WTC11 (cell line): ENCODE data around the gene DTD1. TPM values are rescaled to one million over a fixed set of nuclear protein-coding genes. Genes with fewer than 3 reads are reported as not detected.

Experiments
- ATAC-seq: fragments of 200-7000 bp; cut with Tn5 transposase; 2 replicates; pipeline ENCODE4 v1.10.0; 2021; ENCODE audit warnings: mild to moderate bottlenecking, moderate library complexity
- CTCF ChIA-PET: fragments of 300-600 bp; sonication (Branson Sonifier 250); formaldehyde crosslinking; loops from one replicate; lab custom pipeline; 2021; ENCODE audit warnings: antibody characterized with exemption; lab: Charles Lee
- POLR2A ChIA-PET: fragments of 350-600 bp; sonication (Branson Sonifier 250); formaldehyde crosslinking; loops from one replicate; lab custom pipeline; 2021; ENCODE audit warnings: antibody characterized with exemption; lab: Charles Lee
- DNase-seq: peaks from one replicate; pipeline ENCODE4 v3.0.0; 2021; ENCODE audit warnings: low spot score
- H3K27ac Mint-ChIP-seq: 2 replicates; pipeline ENCODE4 v1.8.0; 2021; ENCODE audit warnings: mixed read lengths
- H3K27me3 Mint-ChIP-seq: 2 replicates; pipeline ENCODE4 v1.8.0; 2021; ENCODE audit warnings: low read depth, mild to moderate bottlenecking, moderate library complexity, mixed read lengths
- H3K36me3 Mint-ChIP-seq: 2 replicates; pipeline ENCODE4 v1.8.0; 2021; ENCODE audit warnings: mixed read lengths
- H3K4me1 Mint-ChIP-seq: 2 replicates; pipeline ENCODE4 v1.8.0; 2022; ENCODE audit warnings: mixed read lengths
- H3K4me3 Mint-ChIP-seq: 2 replicates; pipeline ENCODE4 v1.8.0; 2021; ENCODE audit warnings: mild to moderate bottlenecking, moderate library complexity, mixed read lengths
- H3K9me3 Mint-ChIP-seq: 2 replicates; pipeline ENCODE4 v1.8.0; 2021; ENCODE audit warnings: mixed read lengths
- ELF4 ChIP-seq: sonication (generic); formaldehyde crosslinking; IDR thresholded peaks from 2 replicates; pipeline ENCODE4 v1.8.1; 2022; ENCODE audit warnings: low read depth, mild to moderate bottlenecking, moderate library complexity, missing genetic modification reagents
- GRHL2 ChIP-seq: fragments of 250-450 bp; sonication (Bioruptor Pico); IDR thresholded peaks from 2 replicates; pipeline ENCODE4 v1.8.0; 2022; ENCODE audit warnings: mild to moderate bottlenecking, moderate library complexity; ENCODE audit not compliant: insufficient replicate concordance, severe bottlenecking
- GTF2I ChIP-seq: fragments of 250-450 bp; sonication (Bioruptor Pico); conservative IDR thresholded peaks from 2 replicates; pipeline ENCODE4 v1.4.0; 2021; ENCODE audit warnings: mild to moderate bottlenecking
- IRF2 ChIP-seq: sonication (generic); formaldehyde crosslinking; IDR thresholded peaks from 2 replicates; pipeline ENCODE4 v1.8.0; 2022; ENCODE audit warnings: low read depth, missing genetic modification reagents, borderline replicate concordance
- MYBL2 ChIP-seq: sonication (generic); formaldehyde crosslinking; IDR thresholded peaks from 2 replicates; pipeline ENCODE4 v1.8.1; 2023; ENCODE audit warnings: mild to moderate bottlenecking, moderate library complexity, missing genetic modification reagents
- NFYB ChIP-seq: sonication (generic); formaldehyde crosslinking; conservative IDR thresholded peaks from 2 replicates; pipeline ENCODE4 v1.8.0; 2022; ENCODE audit warnings: low read depth, missing genetic modification reagents
- NR1H2 ChIP-seq: sonication (generic); formaldehyde crosslinking; IDR thresholded peaks from 2 replicates; pipeline ENCODE4 v1.9.0; 2021; ENCODE audit warnings: mild to moderate bottlenecking, moderate library complexity, missing genetic modification reagents
- NR3C1 ChIP-seq: sonication (generic); formaldehyde crosslinking; conservative IDR thresholded peaks from 2 replicates; pipeline ENCODE4 v1.8.1; 2023; ENCODE audit warnings: low read depth, mild to moderate bottlenecking, missing genetic modification reagents
- SMAD4 ChIP-seq: sonication (generic); formaldehyde crosslinking; IDR thresholded peaks from 2 replicates; pipeline ENCODE4 v1.8.0; 2022; ENCODE audit warnings: mild to moderate bottlenecking, missing genetic modification reagents
- ZNF121 ChIP-seq: sonication (generic); formaldehyde crosslinking; IDR thresholded peaks from 2 replicates; pipeline ENCODE4 v1.8.0; 2023; ENCODE audit warnings: missing genetic modification reagents
- ZNF396 ChIP-seq: fragments of 250-450 bp; sonication (Bioruptor Pico); IDR thresholded peaks from 2 replicates; pipeline ENCODE4 v1.8.0; 2021; ENCODE audit warnings: mild to moderate bottlenecking, moderate library complexity, borderline replicate concordance
- ZNF423 ChIP-seq: fragments of 250-450 bp; sonication (Bioruptor Pico); IDR thresholded peaks from 2 replicates; pipeline ENCODE4 v2.1.2; 2022; ENCODE audit warnings: mild to moderate bottlenecking, moderate library complexity
- total RNA-seq: library from RNA; stranded (reverse); gene quantifications from 3 replicates; pipeline ENCODE4 v1.2.3, GENCODE V29; 2021
- TF ChIP-seq, protein P1 (sequence below): sonication (generic); formaldehyde crosslinking; IDR thresholded peaks from 2 replicates; pipeline ENCODE4 v1.8.0; 2023; ENCODE audit warnings: mild to moderate bottlenecking, missing genetic modification reagents
- TF ChIP-seq, protein P2 (sequence below): sonication (generic); formaldehyde crosslinking; IDR thresholded peaks from 2 replicates; pipeline ENCODE4 v1.8.1; 2023; ENCODE audit warnings: mild to moderate bottlenecking, missing genetic modification reagents, borderline replicate concordance
- TF ChIP-seq, protein P3 (sequence below): fragments of 250-450 bp; sonication (Bioruptor Pico); IDR thresholded peaks from 2 replicates; pipeline ENCODE4 v1.9.0; 2021; ENCODE audit warnings: moderate library complexity, mild to moderate bottlenecking, inconsistent platforms, borderline replicate concordance
- TF ChIP-seq, protein P4 (sequence below): sonication (generic); formaldehyde crosslinking; conservative IDR thresholded peaks from 2 replicates; pipeline ENCODE4 v1.8.1; 2023; ENCODE audit warnings: mild to moderate bottlenecking, low read depth, missing genetic modification reagents, moderate library complexity
- TF ChIP-seq, protein P5 (sequence below): fragments of 200-600 bp; IDR thresholded peaks from 2 replicates; pipeline ENCODE4 v1.8.0; 2022; ENCODE audit warnings: antibody characterized with exemption

Gene DTD1
- total RNA-seq, 1 experiment from 2014 or later, result 71.1 TPM

DNA sequence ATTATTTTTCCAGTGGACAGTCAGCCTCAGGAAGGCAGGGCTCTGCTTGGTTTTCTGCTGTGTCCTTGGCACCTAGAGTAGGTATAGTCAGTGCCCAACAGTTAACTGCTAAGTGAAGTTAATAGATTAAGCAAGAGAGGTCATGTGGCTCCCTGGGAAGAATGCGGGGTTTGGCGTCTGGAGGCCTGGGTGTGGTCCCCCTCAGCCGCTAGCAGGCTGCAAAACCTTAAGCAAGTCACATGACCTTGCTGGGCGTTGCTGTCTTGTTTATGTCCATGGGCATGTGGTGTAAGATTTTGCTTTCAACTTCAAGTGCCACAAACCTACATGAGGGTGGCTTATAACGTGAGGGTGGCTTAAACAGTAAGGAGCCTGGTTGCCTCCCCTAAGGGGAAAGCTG lies 150.2 kb downstream of the DTD1 start (continued):
- TF ChIP-seq, protein P1, sequence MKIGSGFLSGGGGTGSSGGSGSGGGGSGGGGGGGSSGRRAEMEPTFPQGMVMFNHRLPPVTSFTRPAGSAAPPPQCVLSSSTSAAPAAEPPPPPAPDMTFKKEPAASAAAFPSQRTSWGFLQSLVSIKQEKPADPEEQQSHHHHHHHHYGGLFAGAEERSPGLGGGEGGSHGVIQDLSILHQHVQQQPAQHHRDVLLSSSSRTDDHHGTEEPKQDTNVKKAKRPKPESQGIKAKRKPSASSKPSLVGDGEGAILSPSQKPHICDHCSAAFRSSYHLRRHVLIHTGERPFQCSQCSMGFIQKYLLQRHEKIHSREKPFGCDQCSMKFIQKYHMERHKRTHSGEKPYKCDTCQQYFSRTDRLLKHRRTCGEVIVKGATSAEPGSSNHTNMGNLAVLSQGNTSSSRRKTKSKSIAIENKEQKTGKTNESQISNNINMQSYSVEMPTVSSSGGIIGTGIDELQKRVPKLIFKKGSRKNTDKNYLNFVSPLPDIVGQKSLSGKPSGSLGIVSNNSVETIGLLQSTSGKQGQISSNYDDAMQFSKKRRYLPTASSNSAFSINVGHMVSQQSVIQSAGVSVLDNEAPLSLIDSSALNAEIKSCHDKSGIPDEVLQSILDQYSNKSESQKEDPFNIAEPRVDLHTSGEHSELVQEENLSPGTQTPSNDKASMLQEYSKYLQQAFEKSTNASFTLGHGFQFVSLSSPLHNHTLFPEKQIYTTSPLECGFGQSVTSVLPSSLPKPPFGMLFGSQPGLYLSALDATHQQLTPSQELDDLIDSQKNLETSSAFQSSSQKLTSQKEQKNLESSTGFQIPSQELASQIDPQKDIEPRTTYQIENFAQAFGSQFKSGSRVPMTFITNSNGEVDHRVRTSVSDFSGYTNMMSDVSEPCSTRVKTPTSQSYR (CRISPR knock-in tag), result no peak
- TF ChIP-seq SMAD4 (CRISPR knock-in tag) (no peak), NR1H2 (CRISPR knock-in tag) (no peak)
- TF ChIP-seq, all 79 proteins: peak for 0

DNA sequence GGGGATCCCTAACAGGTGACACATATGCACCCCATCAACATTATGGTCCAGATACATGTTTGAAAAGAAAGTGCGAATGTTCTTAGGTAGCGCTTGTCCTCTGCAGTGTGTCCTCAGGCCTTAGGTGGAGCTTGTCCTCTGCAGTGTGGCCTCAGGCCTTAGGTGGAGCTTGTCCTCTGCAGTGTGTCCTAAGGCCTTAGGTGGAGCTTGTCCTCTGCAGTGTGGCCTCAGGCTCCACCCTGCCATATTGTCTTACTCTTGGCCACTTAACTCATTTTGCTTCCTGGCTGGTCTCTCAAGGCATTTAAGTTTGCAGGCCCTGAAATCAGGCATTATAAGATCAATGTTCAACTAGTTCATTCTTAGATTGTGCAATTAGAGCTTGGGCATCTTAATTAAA lies 151.0 kb downstream of the DTD1 start:
- H3K9me3 Mint-ChIP-seq, result no peaks in the 10 kb centered on the region
- POLR2A ChIA-PET, result no interaction called here
- CTCF ChIA-PET, result interaction anchor here (0.9 to 2.6 kb wide), 2 partner anchors 107 to 335 kb away, joined by 3 to 9 read pairs; no protein-coding TSS in a partner anchor
- no peak overlapping the region for H3K4me3 Mint-ChIP-seq
- H3K36me3 Mint-ChIP-seq, result no peaks in the 10 kb centered on the region
- DNase-seq (no peak), ATAC-seq (no peak)
- no peak for TF ChIP-seq GTF2I (CRISPR knock-in tag)
- TF ChIP-seq, protein P2, sequence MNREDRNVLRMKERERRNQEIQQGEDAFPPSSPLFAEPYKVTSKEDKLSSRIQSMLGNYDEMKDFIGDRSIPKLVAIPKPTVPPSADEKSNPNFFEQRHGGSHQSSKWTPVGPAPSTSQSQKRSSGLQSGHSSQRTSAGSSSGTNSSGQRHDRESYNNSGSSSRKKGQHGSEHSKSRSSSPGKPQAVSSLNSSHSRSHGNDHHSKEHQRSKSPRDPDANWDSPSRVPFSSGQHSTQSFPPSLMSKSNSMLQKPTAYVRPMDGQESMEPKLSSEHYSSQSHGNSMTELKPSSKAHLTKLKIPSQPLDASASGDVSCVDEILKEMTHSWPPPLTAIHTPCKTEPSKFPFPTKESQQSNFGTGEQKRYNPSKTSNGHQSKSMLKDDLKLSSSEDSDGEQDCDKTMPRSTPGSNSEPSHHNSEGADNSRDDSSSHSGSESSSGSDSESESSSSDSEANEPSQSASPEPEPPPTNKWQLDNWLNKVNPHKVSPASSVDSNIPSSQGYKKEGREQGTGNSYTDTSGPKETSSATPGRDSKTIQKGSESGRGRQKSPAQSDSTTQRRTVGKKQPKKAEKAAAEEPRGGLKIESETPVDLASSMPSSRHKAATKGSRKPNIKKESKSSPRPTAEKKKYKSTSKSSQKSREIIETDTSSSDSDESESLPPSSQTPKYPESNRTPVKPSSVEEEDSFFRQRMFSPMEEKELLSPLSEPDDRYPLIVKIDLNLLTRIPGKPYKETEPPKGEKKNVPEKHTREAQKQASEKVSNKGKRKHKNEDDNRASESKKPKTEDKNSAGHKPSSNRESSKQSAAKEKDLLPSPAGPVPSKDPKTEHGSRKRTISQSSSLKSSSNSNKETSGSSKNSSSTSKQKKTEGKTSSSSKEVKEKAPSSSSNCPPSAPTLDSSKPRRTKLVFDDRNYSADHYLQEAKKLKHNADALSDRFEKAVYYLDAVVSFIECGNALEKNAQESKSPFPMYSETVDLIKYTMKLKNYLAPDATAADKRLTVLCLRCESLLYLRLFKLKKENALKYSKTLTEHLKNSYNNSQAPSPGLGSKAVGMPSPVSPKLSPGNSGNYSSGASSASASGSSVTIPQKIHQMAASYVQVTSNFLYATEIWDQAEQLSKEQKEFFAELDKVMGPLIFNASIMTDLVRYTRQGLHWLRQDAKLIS (CRISPR knock-in tag), result no peak
- TF ChIP-seq, protein P1 (CRISPR knock-in tag), result no peak
- TF ChIP-seq, protein P3, sequence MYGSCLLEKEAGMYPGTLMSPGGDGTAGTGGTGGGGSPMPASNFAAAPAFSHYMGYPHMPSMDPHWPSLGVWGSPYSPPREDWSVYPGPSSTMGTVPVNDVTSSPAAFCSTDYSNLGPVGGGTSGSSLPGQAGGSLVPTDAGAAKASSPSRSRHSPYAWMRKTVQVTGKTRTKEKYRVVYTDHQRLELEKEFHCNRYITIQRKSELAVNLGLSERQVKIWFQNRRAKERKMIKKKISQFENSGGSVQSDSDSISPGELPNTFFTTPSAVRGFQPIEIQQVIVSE (CRISPR knock-in tag), result no peak
- no peak for TF ChIP-seq ZNF396
- TF ChIP-seq, protein P4, sequence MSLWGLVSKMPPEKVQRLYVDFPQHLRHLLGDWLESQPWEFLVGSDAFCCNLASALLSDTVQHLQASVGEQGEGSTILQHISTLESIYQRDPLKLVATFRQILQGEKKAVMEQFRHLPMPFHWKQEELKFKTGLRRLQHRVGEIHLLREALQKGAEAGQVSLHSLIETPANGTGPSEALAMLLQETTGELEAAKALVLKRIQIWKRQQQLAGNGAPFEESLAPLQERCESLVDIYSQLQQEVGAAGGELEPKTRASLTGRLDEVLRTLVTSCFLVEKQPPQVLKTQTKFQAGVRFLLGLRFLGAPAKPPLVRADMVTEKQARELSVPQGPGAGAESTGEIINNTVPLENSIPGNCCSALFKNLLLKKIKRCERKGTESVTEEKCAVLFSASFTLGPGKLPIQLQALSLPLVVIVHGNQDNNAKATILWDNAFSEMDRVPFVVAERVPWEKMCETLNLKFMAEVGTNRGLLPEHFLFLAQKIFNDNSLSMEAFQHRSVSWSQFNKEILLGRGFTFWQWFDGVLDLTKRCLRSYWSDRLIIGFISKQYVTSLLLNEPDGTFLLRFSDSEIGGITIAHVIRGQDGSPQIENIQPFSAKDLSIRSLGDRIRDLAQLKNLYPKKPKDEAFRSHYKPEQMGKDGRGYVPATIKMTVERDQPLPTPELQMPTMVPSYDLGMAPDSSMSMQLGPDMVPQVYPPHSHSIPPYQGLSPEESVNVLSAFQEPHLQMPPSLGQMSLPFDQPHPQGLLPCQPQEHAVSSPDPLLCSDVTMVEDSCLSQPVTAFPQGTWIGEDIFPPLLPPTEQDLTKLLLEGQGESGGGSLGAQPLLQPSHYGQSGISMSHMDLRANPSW (CRISPR knock-in tag), result no peak
- no peak for TF ChIP-seq NR3C1 (CRISPR knock-in tag)
- no peak for TF ChIP-seq MYBL2
- TF ChIP-seq ZNF121, result no peak
- no peak for TF ChIP-seq IRF2 (CRISPR knock-in tag)
- no peak for TF ChIP-seq ZNF423 (CRISPR knock-in tag)
- no peak for TF ChIP-seq ELF4
- TF ChIP-seq GRHL2 (CRISPR knock-in tag), result no peak
- TF ChIP-seq, protein P5, sequence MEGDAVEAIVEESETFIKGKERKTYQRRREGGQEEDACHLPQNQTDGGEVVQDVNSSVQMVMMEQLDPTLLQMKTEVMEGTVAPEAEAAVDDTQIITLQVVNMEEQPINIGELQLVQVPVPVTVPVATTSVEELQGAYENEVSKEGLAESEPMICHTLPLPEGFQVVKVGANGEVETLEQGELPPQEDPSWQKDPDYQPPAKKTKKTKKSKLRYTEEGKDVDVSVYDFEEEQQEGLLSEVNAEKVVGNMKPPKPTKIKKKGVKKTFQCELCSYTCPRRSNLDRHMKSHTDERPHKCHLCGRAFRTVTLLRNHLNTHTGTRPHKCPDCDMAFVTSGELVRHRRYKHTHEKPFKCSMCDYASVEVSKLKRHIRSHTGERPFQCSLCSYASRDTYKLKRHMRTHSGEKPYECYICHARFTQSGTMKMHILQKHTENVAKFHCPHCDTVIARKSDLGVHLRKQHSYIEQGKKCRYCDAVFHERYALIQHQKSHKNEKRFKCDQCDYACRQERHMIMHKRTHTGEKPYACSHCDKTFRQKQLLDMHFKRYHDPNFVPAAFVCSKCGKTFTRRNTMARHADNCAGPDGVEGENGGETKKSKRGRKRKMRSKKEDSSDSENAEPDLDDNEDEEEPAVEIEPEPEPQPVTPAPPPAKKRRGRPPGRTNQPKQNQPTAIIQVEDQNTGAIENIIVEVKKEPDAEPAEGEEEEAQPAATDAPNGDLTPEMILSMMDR, result no peak
- TF ChIP-seq NFYB (CRISPR knock-in tag), result no peak
- peaks cover 16% of the 10 kb centered on the region for H3K4me1 Mint-ChIP-seq
- H3K27ac Mint-ChIP-seq, result no peak overlapping the region
- H3K27me3 Mint-ChIP-seq, result no peaks in the 10 kb centered on the region
